ENCODE results near the gene WAS. TPM values are rescaled to one million over a fixed set of nuclear protein-coding genes. Genes with fewer than 3 reads are reported as not detected.

Gene WAS
- total and polyA plus RNA-seq, 2 of the 8 experiments (the other 6 are each of a cell fraction or from before 2014, with no cell fraction given) = 0.63 to 0.65 TPM

DNA sequence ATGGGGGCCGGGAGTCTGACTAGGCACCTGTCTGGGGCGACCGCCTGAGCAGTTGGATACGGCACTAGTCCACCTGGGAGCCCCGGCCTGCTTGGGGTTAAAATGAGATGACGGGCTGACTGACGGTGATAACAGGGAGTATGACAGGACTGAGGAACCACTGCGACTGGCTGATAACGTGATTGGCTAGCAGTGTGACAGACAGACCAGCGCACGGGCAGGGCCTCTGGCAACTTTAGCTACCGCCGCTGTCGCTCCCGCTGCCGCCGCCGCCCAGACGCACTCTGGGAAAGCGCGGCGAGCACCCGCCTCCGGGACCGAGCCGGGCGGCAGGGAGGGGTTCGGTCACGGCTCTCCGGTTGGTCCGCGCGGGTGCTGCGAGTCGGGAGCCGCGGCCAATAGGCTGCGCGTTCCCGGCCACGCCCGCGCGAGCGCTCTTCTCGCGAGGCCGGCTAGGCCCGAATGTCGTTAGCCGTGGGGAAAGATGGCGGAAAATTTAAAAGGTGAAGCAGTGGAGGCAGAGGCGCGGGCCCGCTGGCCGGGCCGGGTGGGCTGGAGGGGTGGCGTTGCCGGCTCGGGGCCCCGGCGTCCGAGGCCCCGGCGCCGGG is 12.8 kb downstream of the WAS start, which contains the start of gene SUV39H1:
Gene SUV39H1 (plus strand): TSS at position 434 of the 608 bp plus-strand sequence. CDS start 51 bp downstream, at position 485.
- Histone ChIP-seq H3K4me3 (ENCODE audit: extremely low read depth in 1 of 4, insufficient read depth in 2 of 4, low read depth in 3 of 4, low read length in 4 of 4) (peak within 1 kb of the TSS; percentile 65 to 84 (median 68)), H3K27me3 (replicated peaks in 1 of 4; ENCODE audit: control insufficient read depth in 3 of 4, extremely low read depth in 1 of 4, insufficient read depth in 3 of 4, low read length in 3 of 4) (no peaks in the 10 kb centered on the region; a peak in 1 of 7 replicates), H2BK12ac (ENCODE audit: low read depth, low read length) (no peak within 1 kb of the TSS), H4K91ac (replicated peaks; ENCODE audit: insufficient read length, low read length) (no peak within 1 kb of the TSS), H3K56ac (replicated peaks; ENCODE audit: insufficient read length, low read depth, low read length) (peak within 1 kb of the TSS; percentile 5), H3K23me2 (ENCODE audit: low read depth, low read length) (peaks cover 3% of the 10 kb centered on the region; the same call in 1 of the 2 replicates), H3K4me2 (ENCODE audit: insufficient read depth in 1 of 2, low read depth in 2 of 2, low read length in 2 of 2) (peak within 1 kb of the TSS; percentile 82 to 90), H3K18ac (ENCODE audit: extremely low read depth, low read length) (no peak within 1 kb of the TSS; the same call in 1 of the 2 replicates), H2BK20ac (ENCODE audit: low read length) (no peak within 1 kb of the TSS), H2AFZ (ENCODE audit: low read length) (no peak within 1 kb of the TSS), H3K4ac (replicated peaks; ENCODE audit: insufficient read length, low read depth, low read length) (no peak within 1 kb of the TSS), H3K79me2 (ENCODE audit: control insufficient read depth in 1 of 2, insufficient read depth in 2 of 2, low read length in 2 of 2) (peaks cover 0 to 2% of the 10 kb centered on the region in 2 experiments; a peak in 1 of 4 replicates), H3K36me3 (ENCODE audit: control insufficient read depth in 2 of 4, insufficient read depth in 4 of 4, low read length in 3 of 4) (peaks cover 2 to 24% (median 16%) of the 10 kb centered on the region in 4 experiments; a peak in 6 of 8 replicates), H3K4me1 (replicated peaks in 1 of 4; ENCODE audit: control insufficient read depth in 3 of 4, insufficient read depth in 4 of 4, low read length in 3 of 4) (peaks cover 0 to 19% (median 7%) of the 10 kb centered on the region in 4 experiments; a peak in 6 of 7 replicates), H2BK120ac (replicated peaks; ENCODE audit: low read depth, low read length) (no peak within 1 kb of the TSS), H3K9me3 (ENCODE audit: insufficient read depth in 2 of 2, low read depth in 1 of 2, low read length in 1 of 2) (no peaks in the 10 kb centered on the region), H3K27ac (ENCODE audit: low read depth, low read length) (peak within 1 kb of the TSS; percentile 73; the same call in 1 of the 2 replicates), H2BK15ac (ENCODE audit: low read length) (no peak within 1 kb of the TSS), H2AK5ac (ENCODE audit: low read depth, low read length) (no peak within 1 kb of the TSS), H2BK5ac (ENCODE audit: low read depth, low read length) (no peak within 1 kb of the TSS), H3K9ac (replicated peaks in 1 of 4; ENCODE audit: extremely low read depth in 1 of 4, low read depth in 3 of 4, low read length in 3 of 4) (peak within 1 kb of the TSS; percentile 56 to 72 (median 64); a peak in 6 of 7 replicates), H4K20me1 (replicated peaks in 1 of 2; ENCODE audit: control insufficient read depth in 1 of 2, insufficient read depth in 2 of 2, low read length in 2 of 2) (no peaks in the 10 kb centered on the region), H3K14ac (ENCODE audit: insufficient read length) (no peak within 1 kb of the TSS), H4K8ac (ENCODE audit: extremely low read depth, insufficient read depth, low read length) (peak within 1 kb of the TSS; percentile 79), H3K79me1 (ENCODE audit: low read depth, low read length) (no peaks in the 10 kb centered on the region), H4K5ac (ENCODE audit: insufficient read length, low read depth, low read length) (no peak within 1 kb of the TSS), H3K23ac (ENCODE audit: insufficient read length) (no peak within 1 kb of the TSS)
- WGBS, 2 experiments (ENCODE audit: extremely low coverage in 1 of 2, insufficient coverage in 1 of 2, insufficient read length in 1 of 2, insufficient replicate concordance in 2 of 2, low coverage in 1 of 2, low lambda C conversion rate in 2 of 2, missing lambda C conversion rate in 1 of 2) = 4% methylated on average over 14 of the region's 66 CpGs; no CpG with 5 or more reads in 1 of the 2 experiments
- ChIA-PET CTCF (ENCODE audit: partially characterized antibody) (interaction anchor here (1.5 kb wide), 1 partner anchor 48 kb away, joined by 8 read pairs; no protein-coding TSS in a partner anchor), POLR2A (ENCODE audit: partially characterized antibody) (interaction anchor here (1.1 to 5.0 kb wide), 6 partner anchors 9 to 216 kb away, joined by 3 to 29 read pairs (median 4); partner anchors contain the start of gene SLC35A2)
- DNase-seq (ENCODE audit: low read depth in 1 of 2, low spot score in 2 of 2) (peak in 1 of 2 experiments; percentile 67), FAIRE-seq (no peak)
- no peak for TF ChIP-seq CBX8 (IDR thresholded peaks at IDR 0.05; ENCODE audit: borderline replicate concordance, low read depth, low read length)
- no peak for TF ChIP-seq TEAD4 (IDR thresholded peaks at IDR 0.05; ENCODE audit: low read depth, low read length)
- no peak for TF ChIP-seq NANOG (IDR thresholded peaks at IDR 0.05; ENCODE audit: insufficient read depth, low read depth, low read length, poor library complexity, severe bottlenecking)
- no peak for TF ChIP-seq ZNF274 (IDR thresholded peaks at IDR 0.05; ENCODE audit: borderline replicate concordance, extremely low read depth, low read length)
- TF ChIP-seq, protein P1, sequence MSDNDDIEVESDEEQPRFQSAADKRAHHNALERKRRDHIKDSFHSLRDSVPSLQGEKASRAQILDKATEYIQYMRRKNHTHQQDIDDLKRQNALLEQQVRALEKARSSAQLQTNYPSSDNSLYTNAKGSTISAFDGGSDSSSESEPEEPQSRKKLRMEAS (IDR thresholded peaks at IDR 0.05) = no peak
- no peak for TF ChIP-seq ATF3 (IDR thresholded peaks at IDR 0.05; ENCODE audit: insufficient read depth, low read depth, low read length)
- TF ChIP-seq MAFK (IDR thresholded peaks at IDR 0.05; ENCODE audit: low read depth, low read length) = no peak
- TF ChIP-seq KDM1A (IDR thresholded peaks at IDR 0.05; ENCODE audit: borderline replicate concordance, low read length) = no peak
- peak; percentile 53 for TF ChIP-seq TBP (IDR thresholded peaks at IDR 0.05; ENCODE audit: low read depth, low read length)
- no peak for TF ChIP-seq RBBP5 (IDR thresholded peaks at IDR 0.05; ENCODE audit: borderline replicate concordance, low read depth, low read length)
- TF ChIP-seq CHD2 (IDR thresholded peaks at IDR 0.05; ENCODE audit: low read length) = peak; percentile 88

Measured in H1 (cell line).